GM19452 (cell line): ENCODE measurements around the gene MRTFA.

Experiments used
- ATAC-seq: cut with Tn5 transposase; IDR thresholded peaks from one replicate; pipeline ENCODE4 v1.9.1; 2021; ENCODE audit not compliant: unreplicated experiment

The MRTFA gene

GRCh38 chr22:40366068-40366467, 270.5 kb downstream of the MRTFA start:
- no peak for ATAC-seq

GRCh38 chr22:40364431-40364830, 272.1 kb downstream of the MRTFA start:
- no peak for ATAC-seq

GRCh38 chr22:40363059-40363458, 273.5 kb downstream of the MRTFA start:
- no peak for ATAC-seq

- ATAC-seq: no peak
Measured at GRCh38 chr22:40361100-40361499, 275.4 kb downstream of the MRTFA start.
